Measurements from ENCODE around the gene LPAR2. TPM values are rescaled to one million over a fixed set of nuclear protein-coding genes. Genes with fewer than 3 reads are reported as not detected.

Gene LPAR2
- total RNA-seq, 1 donor from 2014 or later, result 4.9 TPM

GRCh38 chr19:19653597-19654147 lies 25.7 kb upstream of the LPAR2 start:
- DNase-seq, result no peak

GRCh38 chr19:19652482-19653295 lies 24.7 kb upstream of the LPAR2 start:
- no peak for DNase-seq

- DNase-seq, result no peak
Observed at GRCh38 chr19:19651076-19651475, 23.1 kb upstream of the LPAR2 start.

- no peak for DNase-seq
Observed at GRCh38 chr19:19650331-19650730, 22.3 kb upstream of the LPAR2 start.

GRCh38 chr19:19649580-19649995 lies 21.6 kb upstream of the LPAR2 start:
- DNase-seq, result no peak

- no peak for DNase-seq
Observed at GRCh38 chr19:19649155-19649554, 21.1 kb upstream of the LPAR2 start.

- DNase-seq, result no peak
Observed at GRCh38 chr19:19647037-19647835, 19.2 kb upstream of the LPAR2 start.

GRCh38 chr19:19645233-19645870 lies 17.3 kb upstream of the LPAR2 start:
- no peak for DNase-seq

- no peak for DNase-seq
Observed at GRCh38 chr19:19644054-19644388, 16.0 kb upstream of the LPAR2 start.

- peak; percentile 44 for DNase-seq
Observed at GRCh38 chr19:19643158-19644053, 15.4 kb upstream of the LPAR2 start, which contains the start of gene GMIP. Gene GMIP, minus strand, starts transcription at chr19:19643657. Its CDS starts 128 bp downstream, at chr19:19643529.

GRCh38 chr19:19642506-19643157 lies 14.6 kb upstream of the LPAR2 start:
- no peak for DNase-seq

- no peak for DNase-seq
Observed at GRCh38 chr19:19637523-19638251, 9.7 kb upstream of the LPAR2 start.

- no peak for DNase-seq
Observed at GRCh38 chr19:19637186-19637522, 9.1 kb upstream of the LPAR2 start.

- DNase-seq, result no peak
Observed at GRCh38 chr19:19636573-19637185, 8.7 kb upstream of the LPAR2 start.

- DNase-seq, result no peak
Observed at GRCh38 chr19:19635313-19635702, 7.3 kb upstream of the LPAR2 start.

- no peak for DNase-seq
Observed at GRCh38 chr19:19634516-19635312, 6.7 kb upstream of the LPAR2 start.

- DNase-seq, result no peak
Observed at GRCh38 chr19:19633711-19634515, 5.9 kb upstream of the LPAR2 start.

GRCh38 chr19:19632661-19633060 lies 4.6 kb upstream of the LPAR2 start:
- no peak for DNase-seq
